Keratinocyte (primary cell): Measurements from ENCODE around the gene PALD1.

Experiments
- CTCF ChIP-seq, 3 experiments: IDR thresholded peaks in 1 of 3; conservative IDR thresholded peaks in 1 of 3; optimal IDR thresholded peaks in 1 of 3; 2 replicates in 2 of 3; 3 replicates in 1 of 3; pipeline versions ENCODE3 to v1.5.1; 2011; ENCODE audit warnings: low read length in 3 of 3, mild to moderate bottlenecking in 3 of 3, moderate library complexity in 2 of 3, control low read depth in 1 of 3, inconsistent platforms in 1 of 3; ENCODE audit not compliant: insufficient read depth in 2 of 3; ENCODE audit errors: extremely low read depth in 1 of 3
- EZH2 ChIP-seq: IDR thresholded peaks from one replicate; pipeline ENCODE4 v1.6.1; 2012; ENCODE audit warnings: inconsistent platforms, mild to moderate bottlenecking, low read length, moderate library complexity

DNA sequence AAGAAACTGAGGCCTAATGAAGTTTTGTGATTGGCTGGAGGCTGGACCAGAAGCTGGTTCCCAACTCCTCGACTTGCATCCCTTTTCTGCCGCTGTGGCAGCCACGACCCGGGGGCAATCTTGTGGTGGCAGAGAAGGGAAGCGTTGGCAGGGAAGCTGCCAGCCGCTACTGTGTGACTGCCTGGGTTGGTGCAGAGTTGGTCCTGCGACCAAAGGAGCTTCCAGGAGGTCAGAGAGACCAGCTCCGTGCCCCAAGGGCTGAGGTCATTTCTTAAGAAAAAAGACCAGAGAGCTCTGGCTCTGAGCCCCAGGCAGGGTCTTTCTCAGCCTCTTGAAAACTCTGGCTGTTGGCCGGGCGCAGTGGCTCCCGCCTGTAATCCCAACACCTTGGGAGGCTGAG is 76.8 kb downstream of the PALD1 start:
- TF ChIP-seq CTCF (optimal IDR thresholded peaks at IDR 0.05 in 1 of 3, IDR thresholded peaks at IDR 0.05 in 1 of 3, conservative IDR thresholded peaks at IDR 0.05 in 1 of 3; ENCODE audit: extremely low read depth in 1 of 3, insufficient read depth in 2 of 3, low read length in 3 of 3) (no peak), EZH2 (no peak)
